Testis (tissue), 3 donors: ENCODE results near the gene PYCR2. TPM values are rescaled to one million over a fixed set of nuclear protein-coding genes. Genes with fewer than 3 reads are reported as not detected.

Experiments
- DNase-seq: peaks from one replicate; pipeline ENCODE4 v3.0.0-alpha.2; 2019
- H3K27ac ChIP-seq, 2 donors: fragments of 200-600 bp; sonication (generic); one replicate each; pipeline ENCODE4 v1.5.1; 2019
- H3K27me3 ChIP-seq: fragments of 200-600 bp; sonication (generic); one replicate; pipeline ENCODE4 v1.5.1; 2019
- H3K36me3 ChIP-seq: fragments of 200-600 bp; sonication (generic); one replicate; pipeline ENCODE4 v1.5.1; 2017; ENCODE audit warnings: low read depth; ENCODE audit errors: missing control alignments
- H3K4me1 ChIP-seq: fragments of 200-600 bp; sonication (generic); one replicate; pipeline ENCODE4 v1.5.1; 2019
- H3K4me3 ChIP-seq, 2 donors: fragments of 200-600 bp; sonication (generic); one replicate each; pipeline ENCODE4 v1.5.1; 2017 to 2019
- H3K9me3 ChIP-seq: fragments of 200-600 bp; sonication (generic); one replicate; pipeline ENCODE4 v1.5.1; 2017
- POLR2A ChIP-seq: fragments of 450-650 bp; IDR thresholded peaks from one replicate; pipeline ENCODE4 v1.6.1; 2017; ENCODE audit warnings: antibody characterized with exemption, mild to moderate bottlenecking, moderate library complexity
- WGBS, 2 donors: methylation state at CpG; one replicate each; pipeline ENCODE4 v1.1.5; 2018; 5-methylcytosine and 5-hydroxymethylcytosine counted together
- intact Hi-C: fragments of 100-400 bp; cut with DNase I; formaldehyde crosslinking; loops from one replicate; pipeline ENCODE4 v1.15.1; 2023; ENCODE audit warnings: low total_unique reads
- polyA plus RNA-seq: library from polyadenylated mRNA; stranded (reverse); fragments of 350-450 nt; fragmentation: Illumina TruSeq; extraction: RNeasy Lipid Tissue Mini Kit (QIAGEN cat#74804); gene quantifications from one replicate; pipeline ENCODE4 v1.2.3, GENCODE V29; 2014; ENCODE audit warnings: low read depth, low replicate concordance; ENCODE audit not compliant: insufficient read depth
- total RNA-seq, 2 donors: library from RNA; depleted of rRNA; stranded (reverse); fragments of >200 nt; gene quantifications; one replicate each; pipeline ENCODE4 v1.2.3, GENCODE V29; 2016
- TF ChIP-seq, protein P1 (sequence below), 3 experiments: fragments of 450-650 bp in 2 of 3; fragments of 200-600 bp in 1 of 3; sonication (generic) in 1 of 3; IDR thresholded peaks; one replicate each; pipeline ENCODE4 v1.5.1; 2016 to 2019; ENCODE audit warnings: antibody characterized with exemption in 3 of 3, mild to moderate bottlenecking in 2 of 3, moderate library complexity in 1 of 3

The PYCR2 gene
- total and polyA plus RNA-seq, 3 donors from 2014 or later, result 60.7 to 85.3 (median 64.2) TPM

DNA sequence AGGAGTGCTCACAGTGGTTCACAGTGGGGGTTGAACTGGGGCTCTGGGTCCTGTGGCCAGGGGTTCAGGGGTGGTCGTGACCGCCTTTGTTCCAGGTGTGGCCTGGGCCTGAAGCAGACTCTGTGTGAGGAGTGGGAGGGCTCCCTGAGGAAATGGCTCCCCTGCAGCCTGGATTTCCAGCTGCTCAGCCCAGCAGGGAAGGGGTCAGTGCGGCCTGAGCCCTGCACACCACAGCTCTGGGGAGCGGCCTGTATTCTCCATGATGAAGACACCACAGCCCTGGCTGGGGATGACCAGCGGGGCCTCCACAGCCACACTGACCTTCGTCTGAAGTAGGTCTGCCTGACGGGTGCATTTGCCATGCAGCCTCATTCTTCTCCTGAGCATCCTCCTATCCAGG, 16.7 kb downstream of the PYCR2 start:
- no peaks in the 10 kb centered on the region for H3K4me1 ChIP-seq
- H3K27ac ChIP-seq, result no peak overlapping the region
- 94 to 95% methylated on average over 6 to 7 of the region's 7 CpGs for WGBS, 2 donors
- DNase-seq, result no peak
- no peaks in the 10 kb centered on the region for H3K27me3 ChIP-seq
- TF ChIP-seq, protein P1, sequence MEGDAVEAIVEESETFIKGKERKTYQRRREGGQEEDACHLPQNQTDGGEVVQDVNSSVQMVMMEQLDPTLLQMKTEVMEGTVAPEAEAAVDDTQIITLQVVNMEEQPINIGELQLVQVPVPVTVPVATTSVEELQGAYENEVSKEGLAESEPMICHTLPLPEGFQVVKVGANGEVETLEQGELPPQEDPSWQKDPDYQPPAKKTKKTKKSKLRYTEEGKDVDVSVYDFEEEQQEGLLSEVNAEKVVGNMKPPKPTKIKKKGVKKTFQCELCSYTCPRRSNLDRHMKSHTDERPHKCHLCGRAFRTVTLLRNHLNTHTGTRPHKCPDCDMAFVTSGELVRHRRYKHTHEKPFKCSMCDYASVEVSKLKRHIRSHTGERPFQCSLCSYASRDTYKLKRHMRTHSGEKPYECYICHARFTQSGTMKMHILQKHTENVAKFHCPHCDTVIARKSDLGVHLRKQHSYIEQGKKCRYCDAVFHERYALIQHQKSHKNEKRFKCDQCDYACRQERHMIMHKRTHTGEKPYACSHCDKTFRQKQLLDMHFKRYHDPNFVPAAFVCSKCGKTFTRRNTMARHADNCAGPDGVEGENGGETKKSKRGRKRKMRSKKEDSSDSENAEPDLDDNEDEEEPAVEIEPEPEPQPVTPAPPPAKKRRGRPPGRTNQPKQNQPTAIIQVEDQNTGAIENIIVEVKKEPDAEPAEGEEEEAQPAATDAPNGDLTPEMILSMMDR (IDR thresholded peaks at IDR 0.05), result no peak
- no peak for TF ChIP-seq POLR2A
- no peaks in the 10 kb centered on the region for H3K9me3 ChIP-seq
- H3K4me3 ChIP-seq, result no peak overlapping the region
- no peaks in the 10 kb centered on the region for H3K36me3 ChIP-seq
- intact Hi-C loops, result no loop called here

GRCh38 chr1:225906467-225906866, 17.6 kb downstream of the PYCR2 start:
- Histone ChIP-seq H3K4me3 (no peak overlapping the region), H3K27me3 (no peaks in the 10 kb centered on the region), H3K27ac (no peak overlapping the region), H3K4me1 (no peaks in the 10 kb centered on the region), H3K9me3 (no peaks in the 10 kb centered on the region), H3K36me3 (no peaks in the 10 kb centered on the region)
- DNase-seq, result no peak
- intact Hi-C loops, result no loop called here
- 85 to 89% methylated on average over 6 of the region's 6 CpGs for WGBS, 2 donors
- TF ChIP-seq, protein P1 (IDR thresholded peaks at IDR 0.05), result no peak
- no peak for TF ChIP-seq POLR2A

- TF ChIP-seq, protein P1 (IDR thresholded peaks at IDR 0.05), result no peak
- TF ChIP-seq POLR2A, result no peak
- WGBS, 2 donors, result 81 to 89% methylated on average over 4 of the region's 4 CpGs
Observed at GRCh38 chr1:225903623-225904022, 20.4 kb downstream of the PYCR2 start.

DNA sequence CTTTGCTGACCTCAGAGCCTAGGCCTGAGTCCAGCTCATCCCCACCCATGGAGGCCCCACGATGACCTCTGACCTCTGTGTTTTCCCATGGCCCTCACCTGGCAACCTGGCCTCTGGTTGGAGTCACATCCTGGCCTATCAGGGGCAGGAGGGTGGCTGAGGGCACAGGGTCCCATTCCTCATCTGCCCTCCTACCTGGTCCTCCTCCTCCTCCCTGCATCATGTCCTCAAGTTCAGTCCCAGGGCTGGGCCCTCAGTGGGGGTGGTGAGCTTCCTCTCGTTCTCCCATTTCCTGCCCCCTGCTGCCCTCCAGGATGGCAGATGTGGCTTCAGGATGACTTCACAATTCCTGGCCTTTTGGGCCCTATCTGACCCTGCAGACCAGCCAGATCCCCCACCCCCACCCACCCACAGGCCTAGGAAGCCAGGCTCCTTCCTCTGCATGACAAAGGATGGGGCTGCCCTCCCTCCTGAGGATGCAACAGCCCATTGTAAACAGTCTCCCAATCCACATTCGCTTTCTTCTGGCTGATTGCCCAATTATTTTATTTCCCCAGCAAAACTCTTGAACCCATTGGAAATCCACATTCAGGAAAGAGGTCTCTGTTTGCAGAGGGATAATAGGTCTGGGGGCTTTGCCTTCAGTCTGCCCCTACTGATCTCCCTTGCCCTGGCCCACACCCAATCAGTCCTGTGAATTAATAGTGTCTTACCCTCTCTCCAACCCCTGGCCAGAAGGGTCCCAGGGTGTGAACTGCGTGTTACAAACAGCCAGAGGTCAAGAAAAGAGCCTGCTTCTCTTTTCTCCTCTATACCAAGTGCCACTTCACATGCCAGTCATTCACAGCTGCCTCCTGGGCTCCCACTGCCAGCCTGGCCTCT, 24.8 kb downstream of the PYCR2 start:
- no peaks in the 10 kb centered on the region for H3K9me3 ChIP-seq
- no peak overlapping the region for H3K27ac ChIP-seq
- DNase-seq, result no peak
- TF ChIP-seq, protein P1 (IDR thresholded peaks at IDR 0.05), result no peak
- no peak for TF ChIP-seq POLR2A
- no peaks in the 10 kb centered on the region for H3K4me1 ChIP-seq
- H3K36me3 ChIP-seq, result no peaks in the 10 kb centered on the region
- intact Hi-C loops, result no loop called here
- H3K27me3 ChIP-seq, result no peaks in the 10 kb centered on the region
- H3K4me3 ChIP-seq, result no peak overlapping the region
- WGBS, 2 donors, result 70 to 80% methylated on average over 4 of the region's 4 CpGs

More at GRCh38 chr1:225903623-225904022, 20.4 kb downstream of the PYCR2 start:
- no peaks in the 10 kb centered on the region for H3K9me3 ChIP-seq
- H3K4me3 ChIP-seq, result no peak overlapping the region
- no peaks in the 10 kb centered on the region for H3K27me3 ChIP-seq
- no peak for DNase-seq
- no peaks in the 10 kb centered on the region for H3K36me3 ChIP-seq
- no peak overlapping the region for H3K27ac ChIP-seq
- H3K4me1 ChIP-seq, result no peaks in the 10 kb centered on the region
- intact Hi-C loops, result no loop called here
